Measurements from ENCODE around the gene HDAC9. TPM values are rescaled to one million over a fixed set of nuclear protein-coding genes. Genes with fewer than 3 reads are reported as not detected.
A peak's percentile ranks its signal among the peaks of the same experiment; 100 is the strongest.

Gene HDAC9
- total RNA-seq, 6 donors from 2014 or later = 8.4 to 23.1 (median 10.4) TPM

GRCh38 chr7:18685971-18686370 is 190.4 kb downstream of the HDAC9 start:
- no peak for DNase-seq
- TF ChIP-seq EP300 (IDR thresholded peaks at IDR 0.05) = no peak
- no peak for TF ChIP-seq POLR2A (IDR thresholded peaks at IDR 0.05)
- TF ChIP-seq, protein P1, sequence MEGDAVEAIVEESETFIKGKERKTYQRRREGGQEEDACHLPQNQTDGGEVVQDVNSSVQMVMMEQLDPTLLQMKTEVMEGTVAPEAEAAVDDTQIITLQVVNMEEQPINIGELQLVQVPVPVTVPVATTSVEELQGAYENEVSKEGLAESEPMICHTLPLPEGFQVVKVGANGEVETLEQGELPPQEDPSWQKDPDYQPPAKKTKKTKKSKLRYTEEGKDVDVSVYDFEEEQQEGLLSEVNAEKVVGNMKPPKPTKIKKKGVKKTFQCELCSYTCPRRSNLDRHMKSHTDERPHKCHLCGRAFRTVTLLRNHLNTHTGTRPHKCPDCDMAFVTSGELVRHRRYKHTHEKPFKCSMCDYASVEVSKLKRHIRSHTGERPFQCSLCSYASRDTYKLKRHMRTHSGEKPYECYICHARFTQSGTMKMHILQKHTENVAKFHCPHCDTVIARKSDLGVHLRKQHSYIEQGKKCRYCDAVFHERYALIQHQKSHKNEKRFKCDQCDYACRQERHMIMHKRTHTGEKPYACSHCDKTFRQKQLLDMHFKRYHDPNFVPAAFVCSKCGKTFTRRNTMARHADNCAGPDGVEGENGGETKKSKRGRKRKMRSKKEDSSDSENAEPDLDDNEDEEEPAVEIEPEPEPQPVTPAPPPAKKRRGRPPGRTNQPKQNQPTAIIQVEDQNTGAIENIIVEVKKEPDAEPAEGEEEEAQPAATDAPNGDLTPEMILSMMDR (IDR thresholded peaks at IDR 0.05) = no peak
- TF ChIP-seq POLR2AphosphoS5 (IDR thresholded peaks at IDR 0.05) = no peak

GRCh38 chr7:18689551-18689950 is 194.0 kb downstream of the HDAC9 start:
- H3K9me3 ChIP-seq = no peaks in the 10 kb centered on the region
- DNase-seq (no peak), ATAC-seq (ENCODE audit: low FRiP score in 2 of 2) (no peak)
- TF ChIP-seq EP300 (IDR thresholded peaks at IDR 0.05) (no peak), POLR2A (IDR thresholded peaks at IDR 0.05) (no peak), POLR2AphosphoS5 (IDR thresholded peaks at IDR 0.05) (no peak)
- TF ChIP-seq, protein P1 (IDR thresholded peaks at IDR 0.05) = no peak
- no peaks in the 10 kb centered on the region for H3K4me1 ChIP-seq
- no peak overlapping the region for H3K27ac ChIP-seq
- 92 to 100% methylated on average over 2 of the region's 2 CpGs for WGBS, 2 donors
- H3K36me3 ChIP-seq = no peaks in the 10 kb centered on the region
- no peaks in the 10 kb centered on the region for H3K27me3 ChIP-seq
- H3K4me3 ChIP-seq = no peak overlapping the region

More at GRCh38 chr7:18685971-18686370, 190.4 kb downstream of the HDAC9 start:
- no peak overlapping the region for H3K27ac ChIP-seq
- no peaks in the 10 kb centered on the region for H3K4me1 ChIP-seq
- ATAC-seq (ENCODE audit: low FRiP score in 2 of 2) = no peak
- H3K9me3 ChIP-seq = no peaks in the 10 kb centered on the region
- no peaks in the 10 kb centered on the region for H3K27me3 ChIP-seq
- no peak overlapping the region for H3K4me3 ChIP-seq
- H3K36me3 ChIP-seq = no peaks in the 10 kb centered on the region

- H3K4me1 ChIP-seq = no peaks in the 10 kb centered on the region
- H3K27ac ChIP-seq = no peak overlapping the region
- ATAC-seq (ENCODE audit: low FRiP score in 2 of 2) = peak in 1 of 2 donors; percentile 89
- H3K9me3 ChIP-seq = no peaks in the 10 kb centered on the region
- H3K27me3 ChIP-seq = no peaks in the 10 kb centered on the region
- TF ChIP-seq POLR2A (IDR thresholded peaks at IDR 0.05) (no peak), EP300 (IDR thresholded peaks at IDR 0.05) (no peak), POLR2AphosphoS5 (IDR thresholded peaks at IDR 0.05) (no peak)
- TF ChIP-seq, protein P1 (IDR thresholded peaks at IDR 0.05) = peak in 5 of 6 experiments; percentile 16 to 47 (median 38)
- H3K36me3 ChIP-seq = no peaks in the 10 kb centered on the region
- H3K4me3 ChIP-seq = no peak overlapping the region
- DNase-seq = peak in 1 of 2 donors; percentile 33
- 20 to 23% methylated on average over 4 of the region's 4 CpGs for WGBS, 2 donors
Measured at GRCh38 chr7:18693406-18693805, 197.9 kb downstream of the HDAC9 start.

- no peaks in the 10 kb centered on the region for H3K4me1 ChIP-seq
- ATAC-seq (ENCODE audit: low FRiP score in 2 of 2) (no peak), DNase-seq (no peak)
- TF ChIP-seq POLR2A (IDR thresholded peaks at IDR 0.05) = no peak
- no peak for TF ChIP-seq EP300 (IDR thresholded peaks at IDR 0.05)
- TF ChIP-seq POLR2AphosphoS5 (IDR thresholded peaks at IDR 0.05) = no peak
- TF ChIP-seq, protein P1 (IDR thresholded peaks at IDR 0.05) = no peak
- H3K9me3 ChIP-seq = no peaks in the 10 kb centered on the region
- WGBS, 2 donors = 63 to 80% methylated on average over 2 of the region's 2 CpGs
- H3K27ac ChIP-seq = no peak overlapping the region
- H3K36me3 ChIP-seq = no peaks in the 10 kb centered on the region
- H3K4me3 ChIP-seq = no peak overlapping the region
- H3K27me3 ChIP-seq = no peaks in the 10 kb centered on the region
Measured at GRCh38 chr7:18693816-18694215, 198.3 kb downstream of the HDAC9 start.

- H3K4me3 ChIP-seq = no peak overlapping the region
- DNase-seq (no peak), ATAC-seq (ENCODE audit: low FRiP score in 2 of 2) (no peak)
- 82 to 94% methylated on average over 3 of the region's 3 CpGs for WGBS, 2 donors
- TF ChIP-seq EP300 (IDR thresholded peaks at IDR 0.05) (no peak), POLR2AphosphoS5 (IDR thresholded peaks at IDR 0.05) (no peak), POLR2A (IDR thresholded peaks at IDR 0.05) (no peak)
- TF ChIP-seq, protein P1 (IDR thresholded peaks at IDR 0.05) = no peak
- no peaks in the 10 kb centered on the region for H3K4me1 ChIP-seq
- no peaks in the 10 kb centered on the region for H3K27me3 ChIP-seq
- no peaks in the 10 kb centered on the region for H3K9me3 ChIP-seq
- H3K36me3 ChIP-seq = no peaks in the 10 kb centered on the region
- no peak overlapping the region for H3K27ac ChIP-seq
Measured at GRCh38 chr7:18694484-18694883, 198.9 kb downstream of the HDAC9 start.
